Activated B cell treated with CpG ODN at 0.5 μM for 24 hours (primary cell): ENCODE measurements around the gene CISH. TPM values are rescaled to one million over a fixed set of nuclear protein-coding genes. Genes with fewer than 3 reads are reported as not detected.

Experiments used
- ATAC-seq: fragments of 200-7000 bp; cut with Tn5 transposase; one replicate; pipeline ENCODE4 v1.10.0; 2021; ENCODE audit warnings: low read depth, mild to moderate bottlenecking, moderate library complexity
- CTCF ChIA-PET: fragments of 350-600 bp; sonication (Branson Sonifier 250); formaldehyde crosslinking; loops from one replicate; lab custom pipeline; 2021; ENCODE audit warnings: antibody characterized with exemption; lab: Charles Lee
- POLR2A ChIA-PET: fragments of 350-600 bp; sonication (Branson Sonifier 250); formaldehyde crosslinking; loops from one replicate; lab custom pipeline; 2021; ENCODE audit warnings: antibody characterized with exemption; lab: Charles Lee
- DNase-seq: peaks from one replicate; pipeline ENCODE4 v3.0.0; 2022
- H3K27ac Mint-ChIP-seq: one replicate; pipeline ENCODE4 v1.8.0; 2020; ENCODE audit warnings: mixed read lengths
- H3K27me3 Mint-ChIP-seq: one replicate; pipeline ENCODE4 v1.8.0; 2021; ENCODE audit warnings: mixed read lengths
- H3K36me3 Mint-ChIP-seq: one replicate; pipeline ENCODE4 v1.8.0; 2021; ENCODE audit warnings: low read depth, mixed read lengths
- H3K4me1 Mint-ChIP-seq: one replicate; pipeline ENCODE4 v1.8.0; 2021; ENCODE audit warnings: mixed read lengths
- H3K4me3 Mint-ChIP-seq: one replicate; pipeline ENCODE4 v1.8.0; 2020; ENCODE audit warnings: mild to moderate bottlenecking, mixed read lengths
- H3K9me3 Mint-ChIP-seq: one replicate; pipeline ENCODE4 v1.8.0; 2020; ENCODE audit warnings: mixed read lengths
- CTCF ChIP-seq: fragments of 200-600 bp; IDR thresholded peaks from one replicate; pipeline ENCODE4 v1.8.0; 2022; ENCODE audit warnings: antibody characterized with exemption, mild to moderate bottlenecking
- intact Hi-C: fragments of 100-400 bp; cut with micrococcal nuclease; formaldehyde crosslinking; loops from one replicate; pipeline ENCODE4 v1.15.1; 2024
- total RNA-seq: library from RNA; stranded (reverse); gene quantifications from 2 replicates; pipeline ENCODE4 v1.2.3, GENCODE V29; 2022

The CISH gene
- total RNA-seq, 1 donor from 2014 or later = 3.2 TPM

- Mint-ChIP-seq H3K4me3 (no peak overlapping the region), H3K27me3 (no peaks in the 10 kb centered on the region), H3K9me3 (no peaks in the 10 kb centered on the region), H3K4me1 (peaks cover 38% of the 10 kb centered on the region), H3K36me3 (no peaks in the 10 kb centered on the region), H3K27ac (no peak overlapping the region)
- TF ChIP-seq CTCF = no peak
- intact Hi-C loops = no loop called here
- ATAC-seq (no peak), DNase-seq (no peak)
- ChIA-PET CTCF (interaction anchor here (1.1 kb wide), 1 partner anchor 11 kb away, joined by 5 read pairs; no protein-coding TSS in a partner anchor), POLR2A (interaction anchor here (0.6 kb wide), 1 partner anchor 57 kb away, joined by 3 read pairs; the partner anchor contains the start of gene HEMK1)
Observed at GRCh38 chr3:50626401-50626800, 14.8 kb upstream of the CISH start.

GRCh38 chr3:50625231-50626182, 13.9 kb upstream of the CISH start:
- no peak for DNase-seq
- TF ChIP-seq CTCF = no peak
- no peak overlapping the region for H3K27ac Mint-ChIP-seq
- H3K4me1 Mint-ChIP-seq = peaks cover 37% of the 10 kb centered on the region
- no peaks in the 10 kb centered on the region for H3K27me3 Mint-ChIP-seq
- H3K36me3 Mint-ChIP-seq = peaks cover 5% of the 10 kb centered on the region
- ChIA-PET CTCF (interaction anchor here (1.1 kb wide), 1 partner anchor 10 kb away, joined by 5 read pairs; no protein-coding TSS in a partner anchor), POLR2A (no interaction called here)
- no peaks in the 10 kb centered on the region for H3K9me3 Mint-ChIP-seq
- ATAC-seq = no peak
- H3K4me3 Mint-ChIP-seq = no peak overlapping the region
- intact Hi-C loops = no loop called here

- Mint-ChIP-seq H3K4me1 (peaks cover 42% of the 10 kb centered on the region), H3K9me3 (no peaks in the 10 kb centered on the region), H3K4me3 (no peak overlapping the region), H3K27me3 (no peaks in the 10 kb centered on the region), H3K27ac (no peak overlapping the region), H3K36me3 (peaks cover 7% of the 10 kb centered on the region)
- ChIA-PET CTCF (interaction anchor here (1.3 kb wide), 1 partner anchor 83 kb away, joined by 3 read pairs; no protein-coding TSS in a partner anchor), POLR2A (interaction anchor here (1.5 kb wide), 1 partner anchor 56 kb away, joined by 5 read pairs; the partner anchor contains the start of gene HEMK1)
- TF ChIP-seq CTCF = no peak
- intact Hi-C loops = no loop called here
- no peak for ATAC-seq
- no peak for DNase-seq
Observed at GRCh38 chr3:50624634-50625033, 13.1 kb upstream of the CISH start.

GRCh38 chr3:50623840-50624474, 12.4 kb upstream of the CISH start:
- ATAC-seq = peak; percentile 61
- ChIA-PET CTCF (interaction anchor here (1.0 to 1.3 kb wide), 2 partner anchors 27 to 82 kb away, joined by 3 read pairs; no protein-coding TSS in a partner anchor), POLR2A (interaction anchor here (0.6 to 1.5 kb wide), 2 partner anchors 11 to 55 kb away, joined by 3 to 5 read pairs; partner anchors contain the start of gene HEMK1)
- Mint-ChIP-seq H3K36me3 (peaks cover 7% of the 10 kb centered on the region), H3K9me3 (no peaks in the 10 kb centered on the region), H3K27ac (peak overlapping the region; percentile 78), H3K4me3 (no peak overlapping the region), H3K27me3 (no peaks in the 10 kb centered on the region), H3K4me1 (peaks cover 48% of the 10 kb centered on the region)
- intact Hi-C loops = no loop called here
- DNase-seq = no peak
- TF ChIP-seq CTCF = no peak
